Suprapubic skin (tissue), 4 donors: Measurements from ENCODE around the gene MAPK7. TPM values are rescaled to one million over a fixed set of nuclear protein-coding genes. Genes with fewer than 3 reads are reported as not detected.
A peak's percentile ranks its signal among the peaks of the same experiment; 100 is the strongest.

Experiments
- DNase-seq, 2 donors: peaks; one replicate each; pipeline ENCODE4 v3.0.0-alpha.2; 2019; ENCODE audit warnings: low spot score in 2 of 2
- H3K27ac ChIP-seq: fragments of 200-600 bp; sonication (generic); one replicate; pipeline ENCODE4 v1.5.1; 2019
- H3K27me3 ChIP-seq: fragments of 200-600 bp; sonication (generic); one replicate; pipeline ENCODE4 v1.5.1; 2019
- H3K36me3 ChIP-seq: fragments of 200-600 bp; sonication (generic); one replicate; pipeline ENCODE4 v1.5.1; 2019
- H3K4me1 ChIP-seq: fragments of 200-600 bp; sonication (generic); one replicate; pipeline ENCODE4 v1.5.1; 2019
- H3K4me3 ChIP-seq: fragments of 200-600 bp; sonication (generic); one replicate; pipeline ENCODE4 v1.5.1; 2019; ENCODE audit warnings: mild to moderate bottlenecking
- H3K9me3 ChIP-seq: fragments of 200-600 bp; sonication (generic); one replicate; pipeline ENCODE4 v1.5.1; 2019
- EP300 ChIP-seq: sonication (generic); formaldehyde crosslinking; IDR thresholded peaks from one replicate; pipeline ENCODE4 v1.6.1; 2017; ENCODE audit warnings: antibody characterized with exemption
- POLR2A ChIP-seq, 2 donors: fragments of 450-650 bp; IDR thresholded peaks; one replicate each; pipeline ENCODE4 v1.6.1; 2017; ENCODE audit warnings: antibody characterized with exemption in 2 of 2, mild to moderate bottlenecking in 2 of 2, moderate library complexity in 2 of 2
- POLR2AphosphoS5 ChIP-seq, 3 donors: sonication (generic); formaldehyde crosslinking; IDR thresholded peaks; one replicate each; pipeline ENCODE4 v1.6.1; 2017; ENCODE audit warnings: antibody characterized with exemption in 3 of 3
- WGBS: methylation state at CpG from one replicate; pipeline ENCODE4 v1.1.5; 2018; 5-methylcytosine and 5-hydroxymethylcytosine counted together
- total RNA-seq, 4 donors: library from RNA; depleted of rRNA; stranded (reverse); fragments of >200 nt; gene quantifications; one replicate each; pipeline ENCODE4 v1.1.0, GENCODE V29; 2016
- TF ChIP-seq, protein P1 (sequence below), 2 donors: fragments of 200-600 bp in 1 of 2; fragments of 450-650 bp in 1 of 2; sonication (generic) in 1 of 2; IDR thresholded peaks; one replicate each; pipeline ENCODE4 v1.5.1; 2016 to 2019; ENCODE audit warnings: antibody characterized with exemption in 2 of 2, mild to moderate bottlenecking in 1 of 2, moderate library complexity in 1 of 2

Gene MAPK7
- total RNA-seq, 4 donors from 2014 or later = 30.9 to 47.1 (median 43.6) TPM

DNA sequence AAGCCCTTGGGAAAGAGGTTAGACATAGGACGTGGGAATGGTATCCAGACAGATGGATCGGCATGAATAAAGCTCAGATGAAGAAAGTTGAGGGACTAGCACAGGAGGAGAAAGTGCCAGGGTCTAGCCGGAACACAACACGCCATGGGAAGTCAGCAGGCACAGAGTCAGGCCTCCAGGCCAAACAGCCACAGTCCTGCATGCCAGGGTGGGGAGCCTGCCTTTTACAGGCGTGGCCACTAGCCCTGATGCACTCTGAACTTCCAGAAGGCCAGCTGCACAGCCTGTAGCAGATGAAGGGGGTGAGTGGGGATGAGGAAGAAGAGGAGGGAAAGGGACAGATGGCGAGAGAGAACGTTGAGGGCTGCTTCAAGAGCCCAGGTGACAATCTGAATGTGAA is 20.9 kb upstream of the MAPK7 start:
- 73% methylated on average over 7 of the region's 7 CpGs for WGBS
- TF ChIP-seq, protein P1, sequence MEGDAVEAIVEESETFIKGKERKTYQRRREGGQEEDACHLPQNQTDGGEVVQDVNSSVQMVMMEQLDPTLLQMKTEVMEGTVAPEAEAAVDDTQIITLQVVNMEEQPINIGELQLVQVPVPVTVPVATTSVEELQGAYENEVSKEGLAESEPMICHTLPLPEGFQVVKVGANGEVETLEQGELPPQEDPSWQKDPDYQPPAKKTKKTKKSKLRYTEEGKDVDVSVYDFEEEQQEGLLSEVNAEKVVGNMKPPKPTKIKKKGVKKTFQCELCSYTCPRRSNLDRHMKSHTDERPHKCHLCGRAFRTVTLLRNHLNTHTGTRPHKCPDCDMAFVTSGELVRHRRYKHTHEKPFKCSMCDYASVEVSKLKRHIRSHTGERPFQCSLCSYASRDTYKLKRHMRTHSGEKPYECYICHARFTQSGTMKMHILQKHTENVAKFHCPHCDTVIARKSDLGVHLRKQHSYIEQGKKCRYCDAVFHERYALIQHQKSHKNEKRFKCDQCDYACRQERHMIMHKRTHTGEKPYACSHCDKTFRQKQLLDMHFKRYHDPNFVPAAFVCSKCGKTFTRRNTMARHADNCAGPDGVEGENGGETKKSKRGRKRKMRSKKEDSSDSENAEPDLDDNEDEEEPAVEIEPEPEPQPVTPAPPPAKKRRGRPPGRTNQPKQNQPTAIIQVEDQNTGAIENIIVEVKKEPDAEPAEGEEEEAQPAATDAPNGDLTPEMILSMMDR (IDR thresholded peaks at IDR 0.05) = no peak
- TF ChIP-seq EP300 = no peak
- TF ChIP-seq POLR2AphosphoS5 (IDR thresholded peaks at IDR 0.05) = no peak
- TF ChIP-seq POLR2A (IDR thresholded peaks at IDR 0.05) = no peak
- H3K4me3 ChIP-seq = no peak overlapping the region
- no peak overlapping the region for H3K27ac ChIP-seq
- no peaks in the 10 kb centered on the region for H3K27me3 ChIP-seq
- peaks cover 11% of the 10 kb centered on the region for H3K4me1 ChIP-seq
- peaks cover 8% of the 10 kb centered on the region for H3K36me3 ChIP-seq
- DNase-seq = no peak
- no peaks in the 10 kb centered on the region for H3K9me3 ChIP-seq

DNA sequence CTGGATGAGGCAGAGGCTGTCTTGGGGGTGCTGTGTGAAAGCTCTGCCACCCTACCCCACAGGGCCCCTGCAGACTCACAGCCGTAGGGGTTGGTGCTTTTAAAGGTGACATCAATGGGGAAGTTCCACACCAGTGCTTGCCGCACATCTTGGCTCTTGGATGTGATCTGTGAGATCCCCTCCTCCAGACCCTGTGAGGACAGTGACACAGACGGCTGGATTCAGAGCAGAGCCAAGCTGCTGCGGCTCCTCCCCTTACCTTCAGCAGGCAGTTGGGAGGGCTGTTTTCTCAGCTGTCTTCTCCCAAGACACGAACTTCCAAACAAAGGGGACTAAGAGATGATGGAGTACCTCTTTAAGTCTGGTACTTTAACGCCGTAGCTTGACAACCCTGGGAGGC is 20.5 kb upstream of the MAPK7 start:
- Histone ChIP-seq H3K9me3 (no peaks in the 10 kb centered on the region), H3K4me3 (no peak overlapping the region), H3K27me3 (no peaks in the 10 kb centered on the region), H3K27ac (no peak overlapping the region), H3K4me1 (peaks cover 12% of the 10 kb centered on the region), H3K36me3 (peaks cover 8% of the 10 kb centered on the region)
- TF ChIP-seq, protein P1 (IDR thresholded peaks at IDR 0.05) = no peak
- no peak for TF ChIP-seq EP300
- TF ChIP-seq POLR2A (IDR thresholded peaks at IDR 0.05) = no peak
- no peak for TF ChIP-seq POLR2AphosphoS5 (IDR thresholded peaks at IDR 0.05)
- 82% methylated on average over 7 of the region's 7 CpGs for WGBS
- no peak for DNase-seq

DNA sequence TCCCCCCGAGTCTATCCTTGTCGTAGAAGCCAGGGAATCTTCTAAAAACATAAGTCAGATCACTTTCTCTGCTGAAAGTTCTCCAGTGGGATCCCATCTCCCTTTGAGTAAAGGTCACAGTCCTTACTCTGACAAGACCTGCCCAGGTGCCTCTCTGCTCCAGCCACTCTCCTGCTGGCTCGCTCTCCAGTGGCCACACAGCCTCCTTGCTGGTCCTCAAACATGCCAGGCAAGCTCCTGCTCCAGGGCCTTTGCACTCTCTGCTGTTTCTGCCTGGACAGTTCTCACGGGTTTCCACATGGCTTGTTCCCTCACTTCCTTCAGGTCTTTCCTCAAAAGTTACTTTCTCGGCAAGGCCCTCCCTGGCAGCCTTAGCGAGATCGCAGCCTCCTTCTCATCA is 19.1 kb upstream of the MAPK7 start:
- Histone ChIP-seq H3K36me3 (peaks cover 8% of the 10 kb centered on the region), H3K4me1 (peaks cover 22% of the 10 kb centered on the region), H3K4me3 (no peak overlapping the region), H3K9me3 (no peaks in the 10 kb centered on the region), H3K27me3 (no peaks in the 10 kb centered on the region), H3K27ac (no peak overlapping the region)
- 90% methylated on average over 7 of the region's 7 CpGs for WGBS
- TF ChIP-seq EP300 = no peak
- DNase-seq = no peak

DNA sequence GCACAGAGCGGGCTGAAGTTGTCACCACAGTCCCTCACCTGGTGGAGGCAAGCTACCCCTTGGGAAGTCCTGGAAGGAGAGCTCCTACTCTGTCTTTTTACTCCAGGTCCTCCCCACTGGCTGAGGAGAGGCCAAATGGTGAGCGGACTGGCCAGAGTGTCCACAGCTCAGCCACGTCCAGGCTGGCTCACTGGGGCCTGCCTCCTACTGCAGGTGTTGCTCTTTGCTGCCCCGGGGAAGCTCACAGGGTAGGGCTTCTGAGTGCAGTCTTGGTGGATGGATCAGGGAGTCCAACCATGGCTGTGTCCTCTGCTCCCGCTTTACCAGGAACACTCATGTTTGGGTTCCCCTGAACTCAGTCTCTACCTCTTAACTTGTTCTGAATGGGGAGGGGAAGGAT is 18.4 kb upstream of the MAPK7 start:
- no peak for DNase-seq
- no peaks in the 10 kb centered on the region for H3K9me3 ChIP-seq
- peaks cover 8% of the 10 kb centered on the region for H3K36me3 ChIP-seq
- no peak overlapping the region for H3K4me3 ChIP-seq
- 100% methylated on average over 2 of the region's 5 CpGs for WGBS
- peaks cover 22% of the 10 kb centered on the region for H3K4me1 ChIP-seq
- no peak for TF ChIP-seq POLR2A (IDR thresholded peaks at IDR 0.05)
- TF ChIP-seq EP300 = no peak
- no peak for TF ChIP-seq POLR2AphosphoS5 (IDR thresholded peaks at IDR 0.05)
- TF ChIP-seq, protein P1 (IDR thresholded peaks at IDR 0.05) = no peak
- H3K27ac ChIP-seq = no peak overlapping the region
- no peaks in the 10 kb centered on the region for H3K27me3 ChIP-seq

DNA sequence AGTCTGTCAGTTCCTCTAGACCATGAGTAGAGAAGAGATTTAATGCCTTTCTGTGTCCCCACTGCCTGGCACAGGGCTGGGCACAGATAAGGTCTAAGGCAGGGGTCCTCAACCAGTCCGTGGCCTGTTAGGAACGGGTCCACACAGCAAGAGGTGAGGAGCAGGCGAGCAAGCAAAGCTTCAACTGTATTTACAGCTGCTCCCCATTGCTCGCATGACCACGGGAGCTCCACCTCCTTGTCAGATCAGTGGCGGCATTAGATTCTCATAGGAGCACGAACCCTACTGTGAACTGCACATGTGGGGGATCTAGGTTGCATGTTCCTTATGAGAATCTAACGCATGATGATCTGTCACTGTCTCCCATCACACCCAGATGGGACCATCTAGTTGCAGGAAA is 17.5 kb upstream of the MAPK7 start:
- Histone ChIP-seq H3K9me3 (no peaks in the 10 kb centered on the region), H3K27ac (no peak overlapping the region), H3K4me3 (no peak overlapping the region), H3K27me3 (no peaks in the 10 kb centered on the region), H3K36me3 (peaks cover 8% of the 10 kb centered on the region), H3K4me1 (peaks cover 22% of the 10 kb centered on the region)
- TF ChIP-seq, protein P1 (IDR thresholded peaks at IDR 0.05) = no peak
- TF ChIP-seq POLR2A (IDR thresholded peaks at IDR 0.05) (no peak), POLR2AphosphoS5 (IDR thresholded peaks at IDR 0.05) (no peak), EP300 (no peak)
- DNase-seq = no peak
- WGBS = 90% methylated on average over 8 of the region's 8 CpGs

DNA sequence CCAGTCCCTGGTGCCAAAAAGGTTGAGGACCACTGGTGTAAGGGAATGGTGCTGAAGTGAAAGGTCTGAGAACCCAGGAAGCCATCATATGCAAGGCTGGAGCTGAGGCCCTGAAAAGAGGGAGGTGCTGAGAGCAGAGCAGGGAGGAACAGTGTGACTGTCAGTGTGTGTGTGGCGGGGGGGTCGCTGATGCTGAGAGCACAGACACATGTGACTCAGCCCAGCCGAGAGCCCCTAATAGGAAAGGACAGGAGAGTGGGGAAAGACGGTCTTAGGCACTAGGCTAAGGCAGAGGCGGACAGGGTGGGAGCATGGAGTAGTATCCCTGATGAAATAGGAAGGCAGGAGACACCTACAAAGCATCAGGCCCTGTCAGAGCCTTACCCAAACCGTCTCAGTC is 17.0 kb upstream of the MAPK7 start:
- TF ChIP-seq, protein P1 (IDR thresholded peaks at IDR 0.05) = no peak
- no peak for TF ChIP-seq POLR2A (IDR thresholded peaks at IDR 0.05)
- no peak for TF ChIP-seq EP300
- no peak for TF ChIP-seq POLR2AphosphoS5 (IDR thresholded peaks at IDR 0.05)
- H3K4me3 ChIP-seq = peak overlapping the region; percentile 75
- H3K4me1 ChIP-seq = peaks cover 22% of the 10 kb centered on the region
- peaks cover 8% of the 10 kb centered on the region for H3K36me3 ChIP-seq
- H3K27me3 ChIP-seq = no peaks in the 10 kb centered on the region
- DNase-seq = no peak
- H3K9me3 ChIP-seq = no peaks in the 10 kb centered on the region
- 73% methylated on average over 6 of the region's 6 CpGs for WGBS
- no peak overlapping the region for H3K27ac ChIP-seq
